GM21786 (cell line): ENCODE measurements around the gene SYTL1.

Experiments used
- ATAC-seq: cut with Tn5 transposase; IDR thresholded peaks from one replicate; pipeline ENCODE4 v1.9.1; 2021; ENCODE audit not compliant: unreplicated experiment

SYTL1 gene

GRCh38 chr1:27400082-27400962 is 58.5 kb downstream of the SYTL1 start:
- ATAC-seq: no peak

- ATAC-seq: no peak
Observed at GRCh38 chr1:27400963-27401341, 59.1 kb downstream of the SYTL1 start.

- no peak for ATAC-seq
Observed at GRCh38 chr1:27402349-27402754, 60.5 kb downstream of the SYTL1 start.

GRCh38 chr1:27403065-27403726 is 61.4 kb downstream of the SYTL1 start:
- peak; percentile 44 for ATAC-seq
